PC-9 (cell line): ENCODE data around the gene KIAA0513. TPM values are rescaled to one million over a fixed set of nuclear protein-coding genes. Genes with fewer than 3 reads are reported as not detected.

ENCODE experiments used
- BruUV-seq: library from RNA; stranded (reverse); fragments of 400-500 nt; replicated peaks from 2 replicates; lab custom pipeline; 2021; lab: Mats Ljungman, UMichigan
- CTCF ChIA-PET: fragments of 300-600 bp; sonication (Branson Sonifier 250); formaldehyde crosslinking; loops from one replicate; lab custom pipeline; 2022; ENCODE audit warnings: antibody characterized with exemption; lab: Charles Lee
- POLR2A ChIA-PET: fragments of 300-600 bp; sonication (Branson Sonifier 250); formaldehyde crosslinking; loops from one replicate; lab custom pipeline; 2022; ENCODE audit warnings: antibody characterized with exemption; ENCODE audit not compliant: unreplicated experiment; lab: Charles Lee
- DNase-seq, 2 experiments: peaks; one replicate each; pipeline versions ENCODE4 v3.0.0 to v3.0.0-alpha.2; 2015 to 2022; ENCODE audit warnings: mixed read lengths in 1 of 2
- H2AFZ ChIP-seq: fragments of 200-600 bp; sonication (generic); 2 replicates; pipeline ENCODE4 v1.8.1; 2017; ENCODE audit warnings: antibody characterized with exemption
- H3F3A ChIP-seq: fragments of 200-600 bp; sonication (generic); 2 replicates; pipeline ENCODE4 v1.8.1; 2017; ENCODE audit warnings: antibody characterized with exemption, mild to moderate bottlenecking, low read depth; ENCODE audit not compliant: insufficient read depth
- H3K27ac ChIP-seq: fragments of 200-600 bp; sonication (generic); 2 replicates; pipeline ENCODE4 v1.6.1; 2016; ENCODE audit warnings: mixed run types
- H3K27me3 ChIP-seq: fragments of 200-600 bp; sonication (generic); 2 replicates; pipeline ENCODE4 v1.6.1; 2016; ENCODE audit warnings: low read depth, mixed run types; ENCODE audit not compliant: insufficient read depth
- H3K36me3 ChIP-seq: fragments of 200-600 bp; sonication (generic); 2 replicates; pipeline ENCODE4 v1.6.1; 2016; ENCODE audit warnings: low read depth, mixed run types
- H3K4me1 ChIP-seq: fragments of 200-600 bp; sonication (generic); replicated peaks from 2 replicates; pipeline ENCODE4 v1.6.1; 2016; ENCODE audit warnings: mixed run types; ENCODE audit not compliant: insufficient read depth
- H3K4me2 ChIP-seq: fragments of 200-600 bp; sonication (generic); 2 replicates; pipeline ENCODE4 v1.6.1; 2017; ENCODE audit warnings: mixed run types
- H3K4me3 ChIP-seq: fragments of 200-600 bp; sonication (generic); 2 replicates; pipeline ENCODE4 v1.6.1; 2016; ENCODE audit warnings: mixed run types
- H3K79me2 ChIP-seq: fragments of 200-600 bp; sonication (generic); 2 replicates; pipeline ENCODE4 v1.6.1; 2017; ENCODE audit warnings: low read depth, mixed run types
- H3K9me2 ChIP-seq: fragments of 200-600 bp; sonication (generic); 2 replicates; pipeline ENCODE4 v1.8.1; 2017; ENCODE audit warnings: mild to moderate bottlenecking; ENCODE audit not compliant: insufficient read depth
- H3K9me3 ChIP-seq: fragments of 200-600 bp; sonication (generic); 2 replicates; pipeline ENCODE4 v1.8.1; 2016; ENCODE audit warnings: low read depth; ENCODE audit not compliant: insufficient read depth
- H4K20me1 ChIP-seq: fragments of 200-600 bp; sonication (generic); 2 replicates; pipeline ENCODE4 v1.8.1; 2017; ENCODE audit not compliant: insufficient read depth
- EZH2 ChIP-seq: fragments of 200-600 bp; sonication (generic); IDR thresholded peaks from 2 replicates; pipeline ENCODE4 v1.8.0; 2017; ENCODE audit warnings: antibody characterized with exemption, low read depth
- intact Hi-C: fragments of 100-400 bp; cut with micrococcal nuclease; formaldehyde crosslinking; loops from one replicate; pipeline ENCODE4 v1.10.0; 2022; ENCODE audit not compliant: unreplicated experiment
- total RNA-seq: library from RNA; stranded (reverse); gene quantifications from 2 replicates; pipeline ENCODE4 v1.2.3, GENCODE V29; 2021
- TF ChIP-seq, protein P1 (sequence below): fragments of 200-600 bp; sonication (generic); conservative IDR thresholded peaks from 2 replicates; pipeline ENCODE4 v1.6.1; 2017; ENCODE audit warnings: mixed run types, antibody characterized with exemption, mild to moderate bottlenecking, moderate library complexity

KIAA0513 gene
- total RNA-seq, 1 experiment from 2014 or later = 4.3 TPM

DNA sequence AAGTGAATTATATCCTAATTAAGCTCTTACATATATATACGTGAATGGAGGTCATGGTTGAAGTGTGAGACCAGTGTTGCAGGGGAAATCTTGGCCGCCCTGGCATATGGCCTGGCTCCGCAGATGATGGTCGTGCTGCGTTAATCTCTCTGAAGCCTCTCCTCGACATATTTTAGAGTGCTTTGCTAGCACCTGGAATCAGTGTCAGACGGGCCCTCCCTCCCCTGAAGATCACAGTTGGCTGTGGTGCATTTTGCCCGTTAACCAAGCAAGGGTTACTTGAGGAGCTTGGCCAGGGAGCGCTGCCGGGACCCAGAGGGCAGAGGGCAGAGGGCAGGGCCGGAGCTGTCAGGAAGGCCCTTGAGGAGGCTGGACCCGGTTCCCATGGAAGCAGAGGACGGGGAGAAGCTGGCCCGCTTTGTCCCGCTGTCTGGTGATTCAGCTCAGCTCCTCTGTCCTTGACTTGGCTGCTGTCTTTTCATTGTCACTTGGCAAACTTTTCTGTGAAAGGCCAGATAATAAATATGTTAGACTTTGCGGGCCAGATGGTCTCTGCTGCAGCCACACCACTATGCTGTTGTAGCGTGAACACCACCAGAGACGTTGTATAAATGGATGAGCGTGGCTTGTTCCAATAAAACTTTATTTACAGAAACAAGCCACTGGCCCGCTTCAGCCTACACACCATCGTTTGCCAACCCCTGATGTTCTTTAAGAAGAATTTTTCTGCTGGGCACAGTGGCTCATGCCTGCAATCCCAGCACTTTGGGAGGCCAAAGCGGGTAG, 52.4 kb downstream of the KIAA0513 start:
- no peaks in the 10 kb centered on the region for H4K20me1 ChIP-seq
- BruUV-seq = no TSS peak
- TF ChIP-seq, protein P1, sequence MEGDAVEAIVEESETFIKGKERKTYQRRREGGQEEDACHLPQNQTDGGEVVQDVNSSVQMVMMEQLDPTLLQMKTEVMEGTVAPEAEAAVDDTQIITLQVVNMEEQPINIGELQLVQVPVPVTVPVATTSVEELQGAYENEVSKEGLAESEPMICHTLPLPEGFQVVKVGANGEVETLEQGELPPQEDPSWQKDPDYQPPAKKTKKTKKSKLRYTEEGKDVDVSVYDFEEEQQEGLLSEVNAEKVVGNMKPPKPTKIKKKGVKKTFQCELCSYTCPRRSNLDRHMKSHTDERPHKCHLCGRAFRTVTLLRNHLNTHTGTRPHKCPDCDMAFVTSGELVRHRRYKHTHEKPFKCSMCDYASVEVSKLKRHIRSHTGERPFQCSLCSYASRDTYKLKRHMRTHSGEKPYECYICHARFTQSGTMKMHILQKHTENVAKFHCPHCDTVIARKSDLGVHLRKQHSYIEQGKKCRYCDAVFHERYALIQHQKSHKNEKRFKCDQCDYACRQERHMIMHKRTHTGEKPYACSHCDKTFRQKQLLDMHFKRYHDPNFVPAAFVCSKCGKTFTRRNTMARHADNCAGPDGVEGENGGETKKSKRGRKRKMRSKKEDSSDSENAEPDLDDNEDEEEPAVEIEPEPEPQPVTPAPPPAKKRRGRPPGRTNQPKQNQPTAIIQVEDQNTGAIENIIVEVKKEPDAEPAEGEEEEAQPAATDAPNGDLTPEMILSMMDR = no peak
- TF ChIP-seq EZH2 = no peak
- H3K4me2 ChIP-seq = no peak overlapping the region
- H3K79me2 ChIP-seq = no peaks in the 10 kb centered on the region
- H3K9me2 ChIP-seq = no peaks in the 10 kb centered on the region
- H3K4me3 ChIP-seq = no peak overlapping the region
- POLR2A ChIA-PET = interaction anchor here (0.6 kb wide), 1 partner anchor 488 kb away, joined by 10 read pairs; no protein-coding TSS in a partner anchor
- no peak for DNase-seq
- no peaks in the 10 kb centered on the region for H3K36me3 ChIP-seq
- CTCF ChIA-PET = interaction anchor here (1.0 kb wide), 1 partner anchor 11 kb away, joined by 4 read pairs; no protein-coding TSS in a partner anchor
- H3K9me3 ChIP-seq = no peaks in the 10 kb centered on the region
- intact Hi-C loops = no loop called here
- no peaks in the 10 kb centered on the region for H3K27me3 ChIP-seq
- H3F3A ChIP-seq = no peaks in the 10 kb centered on the region
- no peaks in the 10 kb centered on the region for H3K4me1 ChIP-seq
- H3K27ac ChIP-seq = no peak overlapping the region
- H2AFZ ChIP-seq = no peak overlapping the region

DNA sequence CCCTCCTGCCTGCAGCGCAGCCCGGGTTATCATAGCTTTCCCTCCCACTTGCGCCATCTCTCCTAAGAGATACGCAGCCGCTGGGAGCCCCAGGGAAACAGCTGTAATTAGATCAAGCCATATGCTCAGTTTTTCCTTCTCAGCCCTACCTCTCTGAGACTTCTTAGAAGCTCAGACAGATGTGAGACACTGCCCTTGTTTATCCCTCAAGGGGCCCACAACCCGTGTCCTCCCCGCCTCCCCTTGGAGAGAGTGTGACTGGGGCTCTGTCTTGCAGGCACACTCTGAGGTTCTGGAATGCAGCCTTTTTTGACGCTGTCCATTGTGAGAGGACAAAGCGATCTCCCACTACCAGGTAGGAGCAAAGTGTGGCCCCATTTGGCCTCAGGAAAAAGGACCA, 53.4 kb downstream of the KIAA0513 start:
- DNase-seq = no peak
- no peaks in the 10 kb centered on the region for H3K36me3 ChIP-seq
- no peaks in the 10 kb centered on the region for H4K20me1 ChIP-seq
- no peak overlapping the region for H3K4me3 ChIP-seq
- H3K4me2 ChIP-seq = no peak overlapping the region
- H3K79me2 ChIP-seq = no peaks in the 10 kb centered on the region
- TF ChIP-seq, protein P1 = no peak
- no peak for TF ChIP-seq EZH2
- H3K4me1 ChIP-seq = no peaks in the 10 kb centered on the region
- no peaks in the 10 kb centered on the region for H3K27me3 ChIP-seq
- no peak overlapping the region for H2AFZ ChIP-seq
- no TSS peak for BruUV-seq
- no peak overlapping the region for H3K27ac ChIP-seq
- no peaks in the 10 kb centered on the region for H3F3A ChIP-seq
- H3K9me2 ChIP-seq = no peaks in the 10 kb centered on the region
- intact Hi-C loops = no loop called here
- H3K9me3 ChIP-seq = no peaks in the 10 kb centered on the region
- POLR2A ChIA-PET = no interaction called here
- CTCF ChIA-PET = interaction anchor here (1.0 kb wide), 1 partner anchor 12 kb away, joined by 4 read pairs; no protein-coding TSS in a partner anchor

DNA sequence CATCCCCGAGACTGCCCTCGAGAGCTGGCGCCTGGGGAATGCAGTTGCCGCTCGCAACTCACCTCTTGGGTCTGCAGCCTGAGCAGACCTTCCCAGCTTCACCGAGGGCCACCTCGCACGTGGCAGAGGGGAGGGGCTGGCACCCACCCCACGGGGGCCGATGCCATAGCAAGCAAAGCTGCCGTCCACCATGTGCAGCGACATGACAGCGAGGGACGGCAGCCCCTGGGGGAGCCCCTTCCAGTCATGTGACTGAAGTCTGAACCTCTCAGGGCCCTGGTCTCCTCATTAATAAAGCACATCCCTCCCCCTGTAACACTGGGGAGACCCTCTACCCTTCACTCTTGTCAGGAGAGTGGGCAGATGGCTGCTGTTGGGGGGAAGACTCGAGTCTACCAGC, 54.2 kb downstream of the KIAA0513 start:
- Histone ChIP-seq H3K4me1 (no peaks in the 10 kb centered on the region), H3K4me2 (no peak overlapping the region), H3K79me2 (no peaks in the 10 kb centered on the region), H3K27ac (no peak overlapping the region), H2AFZ (no peak overlapping the region), H3K9me3 (no peaks in the 10 kb centered on the region), H3K4me3 (no peak overlapping the region), H3K27me3 (no peaks in the 10 kb centered on the region), H3K9me2 (no peaks in the 10 kb centered on the region), H3F3A (no peaks in the 10 kb centered on the region), H3K36me3 (no peaks in the 10 kb centered on the region), H4K20me1 (no peaks in the 10 kb centered on the region)
- no peak for TF ChIP-seq EZH2
- TF ChIP-seq, protein P1 = no peak
- DNase-seq = no peak
- intact Hi-C loops = no loop called here
- ChIA-PET CTCF (interaction anchor here (0.5 kb wide), 1 partner anchor 34 kb away, joined by 4 read pairs; no protein-coding TSS in a partner anchor), POLR2A (no interaction called here)
- no TSS peak for BruUV-seq
